Peyer's patch (tissue), 4 donors: ENCODE results near the gene LPO.

ENCODE experiments used
- CTCF ChIP-seq, 6 experiments: fragments of 450-650 bp in 4 of 6; fragments of 200-600 bp in 2 of 6; sonication (generic) in 1 of 6; IDR thresholded peaks; one replicate each; pipeline ENCODE4 v1.5.1; 2017 to 2019; ENCODE audit warnings: antibody characterized with exemption in 6 of 6, mild to moderate bottlenecking in 3 of 6, moderate library complexity in 1 of 6
- POLR2A ChIP-seq, 2 donors: fragments of 450-650 bp; IDR thresholded peaks; one replicate each; pipeline ENCODE4 v1.5.1; 2017; ENCODE audit warnings: antibody characterized with exemption in 2 of 2, mild to moderate bottlenecking in 2 of 2, moderate library complexity in 2 of 2

GRCh38 chr17:58291246-58291645, 52.9 kb downstream of the LPO start:
- TF ChIP-seq CTCF (IDR thresholded peaks at IDR 0.05) (no peak), POLR2A (IDR thresholded peaks at IDR 0.05) (no peak)
